Lower lobe of right lung (tissue), 2 donors: ENCODE results near the gene COTL1. TPM values are rescaled to one million over a fixed set of nuclear protein-coding genes. Genes with fewer than 3 reads are reported as not detected.

Experiments used
- ATAC-seq, 2 donors: fragments of 200-7000 bp; cut with Tn5 transposase; one replicate each; pipeline ENCODE4 v1.9.1; 2020 to 2022; ENCODE audit warnings: mild to moderate bottlenecking in 2 of 2, moderate library complexity in 2 of 2
- DNase-seq: peaks from one replicate; pipeline ENCODE4 v3.0.0-alpha.2; 2020
- H3K27ac ChIP-seq: fragments of 200-600 bp; one replicate; pipeline ENCODE4 v1.8.0; 2022
- H3K27me3 ChIP-seq: fragments of 200-600 bp; one replicate; pipeline ENCODE4 v1.8.0; 2022; ENCODE audit warnings: low read depth
- H3K36me3 ChIP-seq: fragments of 200-600 bp; one replicate; pipeline ENCODE4 v1.8.0; 2022; ENCODE audit warnings: mild to moderate bottlenecking
- H3K4me1 ChIP-seq: fragments of 200-600 bp; one replicate; pipeline ENCODE4 v1.8.0; 2022
- H3K4me3 ChIP-seq: fragments of 200-600 bp; one replicate; pipeline ENCODE4 v1.8.0; 2022; ENCODE audit warnings: mild to moderate bottlenecking
- H3K9me3 ChIP-seq: fragments of 200-600 bp; one replicate; pipeline ENCODE4 v1.8.0; 2022
- intact Hi-C: fragments of 100-400 bp; cut with DNase I; formaldehyde crosslinking; loops from one replicate; pipeline ENCODE4 v1.11.0; 2022
- total RNA-seq: library from RNA; stranded (reverse); fragmentation: NEBNext Ultra II Directional; extraction: Animal tissue kit (Norgen Biotek cat#: 25700); gene quantifications from one replicate; pipeline ENCODE4 v1.2.1, GENCODE V29; 2021
- TF ChIP-seq, protein P1 (sequence below): fragments of 200-600 bp; IDR thresholded peaks from one replicate; pipeline ENCODE4 v1.8.0; 2022; ENCODE audit warnings: antibody characterized with exemption, mild to moderate bottlenecking
- donor health status: DM: no; HTN: yes; CAD: no; lungs with severe emphysema.

The COTL1 gene
- total RNA-seq, 1 donor from 2014 or later = 221 TPM

DNA sequence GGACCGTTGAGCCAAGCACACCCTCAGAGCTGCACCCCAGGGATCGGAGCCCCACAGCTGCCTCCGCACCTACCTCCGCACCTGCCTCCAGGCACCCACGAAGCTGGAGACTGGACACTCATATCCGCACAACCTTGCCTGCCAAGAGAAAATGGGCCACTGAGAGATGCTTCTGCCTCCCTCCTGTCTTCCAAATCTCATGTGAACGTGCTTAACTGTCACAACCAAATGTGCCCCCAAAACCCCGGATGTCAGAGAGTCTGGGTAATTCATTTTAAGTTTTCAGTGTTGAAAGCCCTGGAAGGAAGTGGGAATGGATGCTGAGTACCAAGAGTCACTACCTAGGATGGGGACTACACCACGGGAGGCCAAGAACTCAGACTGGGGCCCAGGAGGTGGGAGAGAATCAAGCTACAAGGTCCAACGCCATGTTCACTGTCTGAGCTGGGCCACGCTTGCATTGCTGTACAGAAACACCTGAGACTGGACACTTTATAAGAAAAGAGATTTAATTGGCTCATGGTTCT, 63.9 kb downstream of the COTL1 start:
- Histone ChIP-seq H3K4me1 (no peaks in the 10 kb centered on the region), H3K9me3 (no peaks in the 10 kb centered on the region), H3K36me3 (no peaks in the 10 kb centered on the region), H3K27me3 (no peaks in the 10 kb centered on the region), H3K27ac (no peak overlapping the region), H3K4me3 (no peak overlapping the region)
- no peak for ATAC-seq
- TF ChIP-seq, protein P1, sequence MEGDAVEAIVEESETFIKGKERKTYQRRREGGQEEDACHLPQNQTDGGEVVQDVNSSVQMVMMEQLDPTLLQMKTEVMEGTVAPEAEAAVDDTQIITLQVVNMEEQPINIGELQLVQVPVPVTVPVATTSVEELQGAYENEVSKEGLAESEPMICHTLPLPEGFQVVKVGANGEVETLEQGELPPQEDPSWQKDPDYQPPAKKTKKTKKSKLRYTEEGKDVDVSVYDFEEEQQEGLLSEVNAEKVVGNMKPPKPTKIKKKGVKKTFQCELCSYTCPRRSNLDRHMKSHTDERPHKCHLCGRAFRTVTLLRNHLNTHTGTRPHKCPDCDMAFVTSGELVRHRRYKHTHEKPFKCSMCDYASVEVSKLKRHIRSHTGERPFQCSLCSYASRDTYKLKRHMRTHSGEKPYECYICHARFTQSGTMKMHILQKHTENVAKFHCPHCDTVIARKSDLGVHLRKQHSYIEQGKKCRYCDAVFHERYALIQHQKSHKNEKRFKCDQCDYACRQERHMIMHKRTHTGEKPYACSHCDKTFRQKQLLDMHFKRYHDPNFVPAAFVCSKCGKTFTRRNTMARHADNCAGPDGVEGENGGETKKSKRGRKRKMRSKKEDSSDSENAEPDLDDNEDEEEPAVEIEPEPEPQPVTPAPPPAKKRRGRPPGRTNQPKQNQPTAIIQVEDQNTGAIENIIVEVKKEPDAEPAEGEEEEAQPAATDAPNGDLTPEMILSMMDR = no peak
- peak; percentile 9 for DNase-seq
- intact Hi-C loops = no loop called here

DNA sequence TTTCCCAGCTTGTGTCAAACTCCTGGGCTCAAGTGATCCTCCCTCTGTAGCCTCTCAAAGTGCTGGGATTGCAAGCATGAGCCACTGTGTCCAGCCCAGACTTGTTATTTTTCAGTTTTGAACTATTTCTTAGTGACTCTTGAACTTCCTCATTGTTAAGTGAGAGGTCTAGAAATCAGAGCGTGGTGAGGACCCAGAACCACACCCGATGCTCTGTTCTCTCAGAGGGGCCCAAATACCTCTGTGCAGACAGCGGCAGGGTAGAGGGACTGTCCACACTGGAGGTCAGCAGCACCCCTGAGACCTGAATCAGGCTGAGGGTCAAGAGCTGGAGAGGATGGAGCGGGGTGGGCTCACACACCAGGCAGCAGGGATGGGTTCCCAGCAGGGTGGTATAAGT, 65.7 kb downstream of the COTL1 start:
- no peaks in the 10 kb centered on the region for H3K27me3 ChIP-seq
- peak; percentile 24 for DNase-seq
- H3K36me3 ChIP-seq = no peaks in the 10 kb centered on the region
- intact Hi-C loops = no loop called here
- no peak overlapping the region for H3K4me3 ChIP-seq
- no peaks in the 10 kb centered on the region for H3K9me3 ChIP-seq
- H3K27ac ChIP-seq = no peak overlapping the region
- H3K4me1 ChIP-seq = no peaks in the 10 kb centered on the region
- ATAC-seq = no peak
- TF ChIP-seq, protein P1 = no peak

DNA sequence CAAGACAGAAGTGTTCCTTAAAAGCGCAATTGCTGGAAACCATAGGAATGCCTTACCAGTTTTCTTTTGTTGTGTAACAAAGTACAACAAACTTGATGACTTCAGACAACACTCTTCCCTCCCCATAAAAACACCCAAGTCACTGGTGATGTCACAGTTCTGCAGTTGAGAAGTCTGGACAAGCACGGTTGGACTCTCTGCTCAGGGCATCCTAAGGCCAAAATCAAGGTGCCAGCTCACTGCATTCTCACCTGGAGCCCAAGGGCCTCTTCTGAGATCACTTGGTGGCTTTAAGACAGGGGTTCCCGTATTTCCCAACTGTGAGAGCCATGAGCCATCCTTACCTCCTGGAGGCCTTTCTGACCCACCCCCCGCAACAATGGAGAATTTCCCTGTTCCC, 67.8 kb downstream of the COTL1 start:
- no peaks in the 10 kb centered on the region for H3K27me3 ChIP-seq
- peak; percentile 3 for DNase-seq
- TF ChIP-seq, protein P1 = no peak
- H3K9me3 ChIP-seq = no peaks in the 10 kb centered on the region
- intact Hi-C loops = no loop called here
- ATAC-seq = no peak
- H3K36me3 ChIP-seq = no peaks in the 10 kb centered on the region
- H3K4me3 ChIP-seq = no peak overlapping the region
- H3K4me1 ChIP-seq = no peaks in the 10 kb centered on the region
- H3K27ac ChIP-seq = no peak overlapping the region

DNA sequence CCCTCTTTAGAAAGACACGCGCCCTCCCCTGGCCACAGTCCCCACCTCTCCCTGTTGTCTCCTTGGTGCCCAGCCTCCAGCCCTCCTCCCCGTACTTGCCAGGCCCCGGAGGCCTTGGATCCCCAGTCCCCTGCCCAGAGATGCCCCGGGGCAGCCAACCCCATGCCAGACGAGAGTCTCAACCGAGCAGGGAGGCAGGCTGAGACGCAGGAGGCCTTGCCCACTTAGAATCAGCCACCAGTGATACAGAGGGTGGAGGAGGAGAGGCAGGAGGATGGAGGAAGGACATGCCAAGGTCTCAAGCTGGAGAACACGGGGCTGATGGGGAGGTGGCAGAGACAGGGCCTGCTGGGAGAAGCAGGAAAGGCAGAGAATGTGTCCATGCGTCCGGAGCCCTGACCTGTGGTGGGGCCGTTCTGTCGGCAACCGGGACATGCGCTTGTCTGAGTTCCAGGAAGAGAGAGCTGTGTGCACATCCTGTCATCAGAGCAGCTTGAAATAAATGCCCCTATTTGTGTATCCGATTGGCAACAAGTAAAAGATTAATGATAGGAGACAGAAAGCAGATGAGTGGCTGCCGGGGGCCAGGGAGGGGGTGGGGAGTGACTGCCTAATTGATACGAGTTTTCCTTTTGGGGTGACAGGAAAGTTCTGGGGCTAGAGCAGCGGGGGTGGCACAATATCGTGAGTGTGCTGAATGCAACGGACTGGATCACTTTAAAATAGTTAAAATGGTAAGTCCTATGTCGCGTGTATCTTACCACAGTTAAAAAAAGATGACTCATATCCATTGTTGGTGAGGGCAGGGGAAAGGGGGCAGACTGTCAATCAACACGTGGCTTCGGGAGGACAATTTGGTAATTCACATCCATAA, 68.7 kb downstream of the COTL1 start:
- ATAC-seq (peak; percentile 38 to 53), DNase-seq (peak; percentile 46)
- Histone ChIP-seq H3K4me3 (no peak overlapping the region), H3K27ac (peak overlapping the region; percentile 66), H3K36me3 (no peaks in the 10 kb centered on the region), H3K4me1 (no peaks in the 10 kb centered on the region), H3K9me3 (no peaks in the 10 kb centered on the region), H3K27me3 (no peaks in the 10 kb centered on the region)
- TF ChIP-seq, protein P1 = no peak
- intact Hi-C loops = no loop called here

DNA sequence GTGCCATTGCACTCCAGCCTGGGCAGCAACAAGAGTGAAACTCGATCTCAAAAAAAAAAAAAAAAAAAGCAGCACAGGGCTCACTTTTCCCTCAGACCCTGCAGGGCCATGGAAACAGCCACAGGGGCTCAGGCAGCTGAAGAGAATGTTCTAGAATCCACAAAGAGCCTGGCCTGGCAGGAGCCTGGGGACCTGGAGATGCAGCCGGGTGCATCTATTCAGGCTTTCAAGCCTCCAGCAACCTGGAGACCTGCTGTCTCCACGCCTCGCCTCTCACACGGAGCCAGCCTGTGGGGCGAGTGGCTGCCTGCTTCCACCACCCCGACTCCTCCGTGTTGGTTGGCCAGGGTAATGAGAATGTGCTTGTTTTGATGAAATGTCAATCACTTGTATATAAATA, 69.4 kb downstream of the COTL1 start:
- Histone ChIP-seq H3K27ac (peak overlapping the region; percentile 66), H3K27me3 (no peaks in the 10 kb centered on the region), H3K9me3 (no peaks in the 10 kb centered on the region), H3K4me1 (no peaks in the 10 kb centered on the region), H3K4me3 (no peak overlapping the region), H3K36me3 (no peaks in the 10 kb centered on the region)
- no peak for ATAC-seq
- DNase-seq = peak; percentile 13
- TF ChIP-seq, protein P1 = no peak
- intact Hi-C loops = no loop called here
